ENCODE data around the gene ZNF821. TPM values are rescaled to one million over a fixed set of nuclear protein-coding genes. Genes with fewer than 3 reads are reported as not detected.
A peak's percentile ranks its signal among the peaks of the same experiment; 100 is the strongest.

Gene ZNF821
- total RNA-seq, 1 experiment from 2014 or later, result 3.4 TPM

GRCh38 chr16:71893888-71894228 is 9.9 kb upstream of the ZNF821 start:
- Mint-ChIP-seq H3K9me3 (ENCODE audit: unreplicated experiment) (no peaks in the 10 kb centered on the region), H3K27me3 (ENCODE audit: insufficient read depth, unreplicated experiment) (no peaks in the 10 kb centered on the region), H3K36me3 (ENCODE audit: insufficient read depth, unreplicated experiment) (peaks cover 10% of the 10 kb centered on the region), H3K4me3 (ENCODE audit: unreplicated experiment) (peak overlapping the region; percentile 87), H3K27ac (ENCODE audit: low read depth, unreplicated experiment) (peak overlapping the region; percentile 96), H3K4me1 (ENCODE audit: insufficient read depth, unreplicated experiment) (peaks cover 5% of the 10 kb centered on the region)
- ChIA-PET POLR2A (interaction anchor here (0.5 to 7.8 kb wide), 9 partner anchors 9 to 1116 kb away, joined by 3 to 141 read pairs (median 5); partner anchors contain the start of genes AP1G1, ATXN1L and ZNF821), CTCF (interaction anchor here (0.6 to 1.6 kb wide), 6 partner anchors 8 to 1336 kb away, joined by 3 to 8 read pairs (median 4); no protein-coding TSS in a partner anchor)
- no peak for DNase-seq (ENCODE audit: unreplicated experiment)
- no TSS peak for BruUV-seq (replicated peaks)
- no peak for TF ChIP-seq CTCF (IDR thresholded peaks at IDR 0.05; ENCODE audit: unreplicated experiment)
- intact Hi-C loops (cut with micrococcal nuclease), result loop anchor here (2.0 to 10.0 kb wide), 2 partner anchors 85 to 201 kb away; partner anchors contain the start of genes AP1G1, DHX38 and TXNL4B

DNA sequence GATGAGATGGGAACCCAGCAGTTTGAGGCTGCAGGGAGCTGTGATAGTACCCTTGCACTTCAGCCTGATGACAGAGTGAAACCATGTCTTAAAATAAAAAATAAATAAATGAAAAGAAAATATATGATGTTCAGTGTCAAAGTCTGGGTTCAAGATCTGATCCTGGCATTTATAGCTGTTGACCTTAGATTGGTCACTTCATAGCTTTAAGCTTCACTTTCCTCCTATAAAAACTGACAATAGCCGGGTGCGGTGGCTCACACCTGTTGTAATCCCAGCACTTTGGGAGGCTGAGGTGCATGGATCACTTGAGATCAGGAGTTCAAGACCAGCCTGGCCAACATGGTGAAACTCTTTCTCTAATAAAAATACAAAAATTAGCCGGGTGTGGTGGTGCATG is 5.2 kb upstream of the ZNF821 start:
- no peaks in the 10 kb centered on the region for H3K4me1 Mint-ChIP-seq (ENCODE audit: insufficient read depth, unreplicated experiment)
- no peaks in the 10 kb centered on the region for H3K9me3 Mint-ChIP-seq (ENCODE audit: unreplicated experiment)
- CTCF ChIA-PET, result no interaction called here
- no peaks in the 10 kb centered on the region for H3K36me3 Mint-ChIP-seq (ENCODE audit: insufficient read depth, unreplicated experiment)
- no peak for TF ChIP-seq CTCF (IDR thresholded peaks at IDR 0.05; ENCODE audit: unreplicated experiment)
- no peak for DNase-seq (ENCODE audit: unreplicated experiment)
- BruUV-seq (replicated peaks), result no TSS peak
- POLR2A ChIA-PET, result interaction anchor here (1.2 kb wide), 1 partner anchor 40 kb away, joined by 3 read pairs; no protein-coding TSS in a partner anchor
- intact Hi-C loops (cut with micrococcal nuclease), result no loop called here
- no peak overlapping the region for H3K4me3 Mint-ChIP-seq (ENCODE audit: unreplicated experiment)
- no peaks in the 10 kb centered on the region for H3K27me3 Mint-ChIP-seq (ENCODE audit: insufficient read depth, unreplicated experiment)
- no peak overlapping the region for H3K27ac Mint-ChIP-seq (ENCODE audit: low read depth, unreplicated experiment)

- no peak for DNase-seq (ENCODE audit: unreplicated experiment)
- TF ChIP-seq CTCF (IDR thresholded peaks at IDR 0.05; ENCODE audit: unreplicated experiment), result no peak
- intact Hi-C loops (cut with micrococcal nuclease), result no loop called here
- peaks cover 9% of the 10 kb centered on the region for H3K4me1 Mint-ChIP-seq (ENCODE audit: insufficient read depth, unreplicated experiment)
- no TSS peak for BruUV-seq (replicated peaks)
- POLR2A ChIA-PET, result interaction anchor here (1.2 to 5.4 kb wide), 5 partner anchors 10 to 76 kb away, joined by 3 to 141 read pairs (median 6); partner anchors contain the start of genes AP1G1, ATXN1L and IST1
- H3K36me3 Mint-ChIP-seq (ENCODE audit: insufficient read depth, unreplicated experiment), result peaks cover 2% of the 10 kb centered on the region
- CTCF ChIA-PET, result interaction anchor here (0.5 to 1.2 kb wide), 5 partner anchors 8 to 609 kb away, joined by 3 read pairs; no protein-coding TSS in a partner anchor
- no peaks in the 10 kb centered on the region for H3K9me3 Mint-ChIP-seq (ENCODE audit: unreplicated experiment)
- H3K4me3 Mint-ChIP-seq (ENCODE audit: unreplicated experiment), result peak overlapping the region; percentile 86
- peak overlapping the region; percentile 59 for H3K27ac Mint-ChIP-seq (ENCODE audit: low read depth, unreplicated experiment)
- no peaks in the 10 kb centered on the region for H3K27me3 Mint-ChIP-seq (ENCODE audit: insufficient read depth, unreplicated experiment)
These were observed 1.3 kb upstream of the ZNF821 start for GRCh38 chr16:71885261-71885650.

GRCh38 chr16:71883168-71883848 is 674 bp downstream of the ZNF821 start:
- Mint-ChIP-seq H3K4me3 (ENCODE audit: unreplicated experiment) (peak overlapping the region; percentile 86), H3K4me1 (ENCODE audit: insufficient read depth, unreplicated experiment) (peaks cover 9% of the 10 kb centered on the region), H3K27ac (ENCODE audit: low read depth, unreplicated experiment) (no peak overlapping the region), H3K9me3 (ENCODE audit: unreplicated experiment) (no peaks in the 10 kb centered on the region), H3K36me3 (ENCODE audit: insufficient read depth, unreplicated experiment) (peaks cover 18% of the 10 kb centered on the region), H3K27me3 (ENCODE audit: insufficient read depth, unreplicated experiment) (no peaks in the 10 kb centered on the region)
- intact Hi-C loops (cut with micrococcal nuclease), result no loop called here
- BruUV-seq (replicated peaks), result no TSS peak
- TF ChIP-seq CTCF (IDR thresholded peaks at IDR 0.05; ENCODE audit: unreplicated experiment), result no peak
- ChIA-PET CTCF (interaction anchor here (0.6 to 3.0 kb wide), 40 partner anchors 8 to 1493 kb away, joined by 3 to 23 read pairs (median 4); partner anchors contain the start of genes AP1G1 and IST1), POLR2A (interaction anchor here (0.7 to 5.4 kb wide), 23 partner anchors 11 to 400 kb away, joined by 3 to 141 read pairs (median 3); partner anchors contain the start of genes AP1G1, ATXN1L, DHX38 and IST1)
- peak; percentile 31 for DNase-seq (ENCODE audit: unreplicated experiment)
